Right hindlimb (tissue), 1 donor: ENCODE data around the gene ATPAF1.
"Not testable (repeated sequence)": the region's sequence is repeated elsewhere in the genome, so short reads cannot be mapped to it uniquely, and the experiment has no call there.

Experiments
- DNase-seq: peaks from one replicate; pipeline ENCODE4 v3.0.0-alpha.2; 2018

ATPAF1 gene

DNA sequence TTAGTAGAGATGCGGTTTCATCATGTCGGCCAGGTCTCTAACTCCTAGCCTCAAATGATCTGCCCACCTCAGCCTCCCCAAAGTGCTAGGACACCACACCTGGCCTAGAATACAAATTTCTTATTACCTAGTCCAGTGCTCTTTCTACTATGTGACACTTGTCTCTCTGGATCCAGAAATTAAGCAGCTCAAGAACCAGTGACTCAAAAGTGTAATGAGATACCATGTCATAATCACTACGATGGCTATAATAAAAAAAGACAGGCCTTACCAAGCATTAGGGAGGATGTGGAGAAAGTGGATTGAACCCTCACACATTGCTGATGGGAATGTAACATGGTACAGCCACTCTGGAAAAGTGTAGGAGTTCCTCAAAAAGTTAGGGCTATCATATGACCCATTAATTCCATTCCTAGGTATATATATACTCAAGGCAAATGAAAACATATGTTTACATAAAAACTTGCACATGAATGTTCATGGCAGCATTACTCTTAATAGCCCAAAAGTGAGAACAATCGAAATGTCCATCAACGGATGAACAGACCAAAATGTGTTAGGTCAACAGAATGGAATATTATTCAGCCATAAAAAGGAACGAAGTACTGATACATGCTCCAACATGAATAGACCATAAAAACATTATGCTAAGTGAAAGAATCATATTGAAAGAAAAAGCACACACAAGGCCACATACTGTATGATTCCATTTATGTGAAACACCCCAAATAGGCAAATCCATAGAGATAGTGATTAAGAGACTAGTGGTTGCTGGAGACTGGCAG, 11.8 kb upstream of the ATPAF1 start:
- DNase-seq = no peak

- DNase-seq = no peak
These were observed 9.2 kb upstream of the ATPAF1 start for GRCh38 chr1:46677339-46677738.

DNA sequence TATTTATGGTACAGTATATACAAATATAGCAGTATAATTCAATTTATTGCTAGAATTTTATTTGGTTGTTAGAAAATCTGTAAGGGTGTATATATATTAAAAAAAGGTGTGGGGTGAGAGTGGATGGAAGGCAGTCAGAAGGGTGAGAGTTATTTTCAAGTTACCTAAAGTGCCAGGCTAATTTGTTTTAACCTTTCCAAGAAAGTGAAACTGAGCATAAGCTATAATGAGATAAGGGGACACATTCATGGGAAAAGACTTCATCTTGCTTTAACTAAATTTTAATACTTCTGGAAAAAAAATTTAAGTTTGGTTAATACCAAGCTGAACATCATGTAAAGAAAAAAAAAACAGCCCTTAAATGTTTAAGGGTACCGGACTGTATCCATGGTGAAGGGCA, 8.4 kb upstream of the ATPAF1 start:
- DNase-seq = no peak

DNA sequence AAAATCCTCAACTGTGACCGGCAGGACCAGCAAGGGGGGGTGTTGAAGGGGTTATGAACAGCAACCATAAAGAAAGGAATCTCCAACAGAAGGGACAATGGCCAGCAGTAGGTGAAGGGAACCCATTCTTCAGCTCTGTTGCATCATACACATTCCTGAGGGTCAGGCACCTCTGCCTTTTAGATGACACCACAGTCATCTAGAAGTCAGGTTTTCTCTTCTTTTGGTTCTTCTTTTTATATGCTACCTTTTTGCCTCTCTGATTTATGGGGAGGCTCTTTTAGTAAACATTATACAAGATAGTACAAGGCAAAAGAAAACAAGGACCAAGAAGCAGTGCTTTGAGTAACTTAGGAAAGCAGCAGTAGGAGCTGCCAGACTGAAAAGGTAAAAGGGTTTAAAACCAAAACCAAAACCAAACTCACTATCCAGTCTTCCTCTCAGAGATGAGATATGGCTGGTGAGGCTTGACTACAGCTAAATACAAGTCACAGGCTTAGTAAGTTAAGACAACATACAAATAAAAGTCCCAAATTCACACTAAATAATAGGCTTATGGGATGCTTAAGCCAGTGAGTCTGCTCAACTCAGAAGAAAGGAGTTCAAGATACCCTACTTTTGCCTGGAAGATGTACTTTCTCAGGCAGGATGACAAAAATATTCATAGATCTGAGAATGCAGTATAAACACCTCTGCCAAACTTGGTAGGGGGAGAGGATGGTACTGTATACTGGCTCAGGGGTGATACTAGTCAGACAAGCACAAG, 7.6 kb upstream of the ATPAF1 start:
- no peak for DNase-seq

- no peak for DNase-seq
These were observed 5.6 kb upstream of the ATPAF1 start for GRCh38 chr1:46673749-46674182.

- no peak for DNase-seq
These were observed 4.5 kb upstream of the ATPAF1 start for GRCh38 chr1:46672696-46673095.

GRCh38 chr1:46671554-46671953, 3.4 kb upstream of the ATPAF1 start, which contains the start of gene TEX38:
TEX38 (plus strand) TSS chr1:46671854; CDS start chr1:46671935, 81 bp downstream.
- DNase-seq = no peak

GRCh38 chr1:46670134-46670533, 2.0 kb upstream of the ATPAF1 start:
- no peak for DNase-seq

DNA sequence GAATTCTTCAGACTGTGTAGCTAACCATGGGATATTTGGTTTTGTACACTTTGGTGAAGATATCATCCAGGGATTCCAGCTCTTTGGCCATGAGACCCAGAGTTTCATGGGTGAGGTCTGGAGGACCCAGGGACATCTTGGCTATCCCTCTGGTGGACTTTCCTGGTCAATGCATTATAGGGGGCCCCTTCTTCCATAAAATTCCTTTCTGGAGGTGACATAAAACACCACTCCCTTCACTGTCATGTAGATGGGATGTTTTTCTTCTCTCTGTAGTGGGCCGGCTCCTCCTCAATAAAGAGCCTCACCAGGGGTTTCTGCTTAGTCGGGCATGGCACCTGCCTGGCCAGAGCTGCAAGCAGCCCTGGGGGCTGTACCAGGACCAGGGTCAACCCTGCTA, 2.2 kb downstream of the ATPAF1 start:
- DNase-seq = no peak

DNA sequence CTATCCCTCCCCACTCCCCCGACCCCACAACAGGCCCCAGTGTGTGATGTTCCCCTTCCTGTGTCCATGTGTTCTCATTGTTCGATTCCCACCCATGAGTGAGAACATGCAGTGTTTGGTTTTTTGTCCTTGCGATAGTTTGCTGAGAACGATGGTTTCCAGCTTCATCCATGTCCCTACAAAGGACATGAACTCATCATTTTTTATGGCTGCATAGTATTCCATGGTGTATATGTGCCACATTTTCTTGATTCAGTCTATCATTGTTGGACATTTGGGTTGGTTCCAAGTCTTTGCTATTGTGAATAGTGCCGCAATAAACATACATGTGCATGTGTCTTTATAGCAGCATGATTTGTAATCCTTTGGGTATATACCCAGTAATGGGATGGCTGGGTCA, 5.2 kb downstream of the ATPAF1 start:
- DNase-seq = not testable (repeated sequence)

DNA sequence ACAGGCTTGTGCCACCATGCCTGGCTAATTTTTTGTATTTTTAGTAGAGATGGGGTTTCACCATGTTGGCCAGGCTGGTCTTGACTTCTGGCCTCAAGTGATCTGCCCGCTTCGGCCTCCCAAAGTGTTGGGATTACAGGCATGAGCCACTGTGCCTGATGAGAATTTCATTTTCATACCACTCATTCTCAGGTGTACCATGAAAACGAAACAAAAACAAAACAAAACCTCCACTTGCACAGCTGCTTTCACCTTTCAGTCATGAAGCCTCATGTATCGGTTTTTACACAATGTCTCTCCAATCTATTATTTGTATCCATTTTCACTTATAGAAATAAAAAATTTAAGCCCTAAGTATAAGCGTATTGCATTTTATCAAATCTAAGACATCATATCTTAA, 8.0 kb downstream of the ATPAF1 start:
- not testable (repeated sequence) for DNase-seq

GRCh38 chr1:46659307-46659870, 8.8 kb downstream of the ATPAF1 start:
- no peak for DNase-seq

GRCh38 chr1:46657775-46658174, 10.4 kb downstream of the ATPAF1 start:
- no peak for DNase-seq

- DNase-seq = no peak
These were observed 11.5 kb downstream of the ATPAF1 start for GRCh38 chr1:46656643-46657042.

DNA sequence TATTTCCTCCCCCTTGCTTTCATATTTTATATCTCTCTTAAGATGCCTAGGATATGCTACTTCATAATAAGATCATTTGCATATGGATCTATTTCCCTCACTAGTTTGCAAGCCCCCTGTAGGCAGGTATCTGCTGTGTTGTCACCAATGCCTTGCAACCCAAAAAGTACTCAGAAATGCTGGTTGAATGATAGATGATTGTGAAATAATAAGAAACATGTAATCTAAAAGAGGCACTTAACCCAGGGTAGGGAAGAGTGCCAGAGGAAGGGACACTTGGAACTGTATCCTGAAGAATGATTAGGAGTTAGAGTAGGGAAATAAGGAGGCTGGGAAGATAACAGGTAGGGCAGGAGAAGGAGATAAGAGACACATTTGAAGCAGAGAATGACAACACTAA, 12.3 kb downstream of the ATPAF1 start:
- no peak for DNase-seq

- DNase-seq = not testable (repeated sequence)
These were observed 13.5 kb downstream of the ATPAF1 start for GRCh38 chr1:46654698-46655097.

DNA sequence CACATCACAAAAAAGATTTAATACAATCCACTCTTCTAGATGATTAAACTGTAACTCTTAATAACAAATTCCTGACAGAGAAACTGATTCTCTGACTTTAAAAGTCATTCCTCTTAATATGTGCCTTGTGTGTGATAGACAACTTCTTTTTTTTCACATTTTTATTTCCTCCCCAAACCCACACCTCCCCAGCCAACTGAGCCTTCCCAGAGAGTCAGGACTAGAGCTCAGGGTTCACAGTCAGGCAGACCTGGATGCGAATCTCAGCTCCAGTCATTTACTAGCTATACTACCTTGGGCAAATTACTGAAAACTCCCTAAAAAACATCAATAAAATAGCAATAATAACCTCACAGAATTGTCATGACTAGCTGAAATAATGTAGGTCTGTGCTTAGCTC, 14.2 kb downstream of the ATPAF1 start:
- no peak for DNase-seq

DNA sequence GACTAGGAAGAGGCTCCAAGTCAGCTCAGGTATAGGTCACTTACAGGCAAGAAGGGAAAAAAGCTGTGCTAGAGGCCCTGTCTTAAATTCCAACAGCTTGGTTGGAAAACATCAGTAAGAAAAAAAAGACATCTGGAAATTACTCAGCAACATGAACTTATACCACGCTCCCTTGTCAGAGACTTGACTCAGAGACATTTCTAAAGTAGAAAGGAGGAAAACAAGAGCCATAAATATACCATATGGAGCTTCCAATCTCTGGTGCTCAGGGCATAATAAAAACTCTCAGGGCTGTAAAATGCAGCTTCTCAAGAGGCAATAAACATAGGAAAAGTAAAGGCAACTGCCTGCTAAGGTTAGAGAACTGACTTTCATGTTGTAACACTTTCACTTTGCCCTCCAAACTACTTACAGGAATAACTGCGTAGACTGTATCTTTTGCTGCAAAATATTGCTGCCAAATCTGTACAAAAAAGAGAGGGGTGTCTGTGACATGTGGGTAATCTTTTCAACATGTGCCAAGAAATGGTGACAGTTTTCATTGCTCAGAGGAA, 14.7 kb downstream of the ATPAF1 start:
- DNase-seq = no peak

DNA sequence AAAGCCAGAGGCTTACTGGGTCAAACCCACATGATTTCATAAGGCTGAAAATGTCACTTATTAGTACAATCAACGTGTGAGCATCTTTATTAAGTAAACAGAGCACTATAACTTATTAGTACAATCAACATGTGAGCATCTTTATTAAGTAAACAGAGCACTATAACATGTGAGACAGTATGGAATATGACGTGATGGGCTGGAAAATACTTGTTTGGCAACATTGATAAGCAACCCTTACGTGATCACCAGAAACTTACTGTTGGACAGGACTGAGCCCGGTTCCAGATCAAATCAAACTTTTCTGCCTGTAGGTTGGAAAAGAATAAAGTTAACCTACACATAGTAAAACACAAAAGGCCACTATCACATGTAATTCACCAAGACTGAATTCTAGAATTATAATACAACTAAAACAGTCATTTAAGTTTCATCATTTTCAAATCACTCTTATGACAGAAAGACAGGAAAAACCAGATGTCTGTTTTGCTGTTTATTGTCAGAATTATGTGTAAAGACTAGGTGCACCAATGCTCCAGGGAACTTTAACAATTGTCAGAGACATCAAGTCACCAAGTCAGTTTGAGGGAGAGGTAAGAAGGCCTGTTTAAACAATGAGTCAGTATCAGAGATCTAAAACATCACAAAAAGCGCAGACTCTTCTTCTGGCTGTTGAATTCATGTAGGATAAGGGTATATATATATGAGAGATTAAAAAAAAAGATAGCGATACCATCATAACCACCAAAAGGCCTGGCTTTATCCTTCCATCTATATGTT, 15.7 kb downstream of the ATPAF1 start:
- DNase-seq = no peak

GRCh38 chr1:46651152-46651551, 17.0 kb downstream of the ATPAF1 start:
- not testable (repeated sequence) for DNase-seq

- DNase-seq = no peak
These were observed 17.7 kb downstream of the ATPAF1 start for GRCh38 chr1:46650491-46650890.

DNA sequence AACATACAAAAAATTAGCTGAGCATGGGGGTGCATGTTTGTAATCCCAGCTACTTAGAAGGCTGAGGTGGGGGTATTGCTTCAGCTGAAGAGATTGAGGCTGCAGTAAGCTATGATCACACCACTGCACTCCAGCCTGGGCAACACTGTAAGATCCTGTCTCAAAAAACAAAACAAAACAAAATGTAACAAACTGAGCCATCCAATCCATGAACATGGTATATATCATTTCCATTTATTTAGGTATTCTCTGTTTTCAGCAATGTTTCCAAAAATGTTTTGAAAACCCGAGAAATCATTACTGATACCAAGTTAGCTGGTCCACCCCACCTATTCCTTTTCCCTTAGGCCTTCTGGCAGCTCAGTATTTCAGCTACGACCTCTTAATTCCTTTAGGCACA, 18.4 kb downstream of the ATPAF1 start:
- DNase-seq = no peak

- no peak for DNase-seq
These were observed 20.6 kb downstream of the ATPAF1 start for GRCh38 chr1:46647611-46648010.
